Measurements from ENCODE around the gene NKAIN2.

GRCh38 chr6:124200661-124201060 lies 397.0 kb downstream of the NKAIN2 start:
- no peak for TF ChIP-seq POLR2A (IDR thresholded peaks at IDR 0.05)
- no peak for TF ChIP-seq CTCF (IDR thresholded peaks at IDR 0.05 in 4 of 5, conservative IDR thresholded peaks at IDR 0.05 in 1 of 5)
